HTR-8/SVneo (cell line): ENCODE data around the gene PTPRE.

ENCODE experiments used
- DNase-seq: peaks from one replicate; pipeline ENCODE4 v3.0.0; 2011; ENCODE audit warnings: low spot score, mixed read lengths; ENCODE audit not compliant: insufficient read length
- FAIRE-seq: peaks from 2 replicates; lab custom pipeline; 2011; peaks lifted over from hg19 to GRCh38; lab: Jason Lieb, UNC

PTPRE gene

GRCh38 chr10:127906548-127907377 lies at the start of gene PTPRE:
PTPRE (plus strand) TSS chr10:127907103; CDS start chr10:128040882, 133,779 bp downstream.
- DNase-seq: peak; percentile 59
- no peak for FAIRE-seq

GRCh38 chr10:127860592-127860991 lies 46.3 kb upstream of the PTPRE start:
- FAIRE-seq (no peak), DNase-seq (no peak)

GRCh38 chr10:127863231-127863825 lies 43.6 kb upstream of the PTPRE start:
- no peak for DNase-seq
- FAIRE-seq: no peak

GRCh38 chr10:127866276-127867013 lies 40.5 kb upstream of the PTPRE start:
- FAIRE-seq: no peak
- no peak for DNase-seq

- DNase-seq (no peak), FAIRE-seq (no peak)
Observed at GRCh38 chr10:127867805-127868204, 39.1 kb upstream of the PTPRE start.

- DNase-seq (no peak), FAIRE-seq (no peak)
Observed at GRCh38 chr10:127869329-127869728, 37.6 kb upstream of the PTPRE start.

GRCh38 chr10:127871631-127872010 lies 35.3 kb upstream of the PTPRE start:
- DNase-seq (no peak), FAIRE-seq (no peak)

- no peak for FAIRE-seq
Observed at GRCh38 chr10:127872011-127872761, 34.7 kb upstream of the PTPRE start.

GRCh38 chr10:127872871-127873600 lies 33.9 kb upstream of the PTPRE start:
- DNase-seq: no peak
- no peak for FAIRE-seq

More at GRCh38 chr10:127872011-127872761, 34.7 kb upstream of the PTPRE start:
- DNase-seq: no peak

- FAIRE-seq: no peak
- no peak for DNase-seq
Observed at GRCh38 chr10:127873901-127874470, 32.9 kb upstream of the PTPRE start.

- FAIRE-seq (no peak), DNase-seq (no peak)
Observed at GRCh38 chr10:127874671-127875448, 32.0 kb upstream of the PTPRE start.

GRCh38 chr10:127875449-127875765 lies 31.5 kb upstream of the PTPRE start:
- FAIRE-seq: no peak
- no peak for DNase-seq

- no peak for FAIRE-seq
Observed at GRCh38 chr10:127875916-127876315, 31.0 kb upstream of the PTPRE start.

GRCh38 chr10:127877116-127877515 lies 29.8 kb upstream of the PTPRE start:
- no peak for FAIRE-seq
- no peak for DNase-seq

More at GRCh38 chr10:127875916-127876315, 31.0 kb upstream of the PTPRE start:
- no peak for DNase-seq

- no peak for FAIRE-seq
- no peak for DNase-seq
Observed at GRCh38 chr10:127877699-127878098, 29.2 kb upstream of the PTPRE start.

- DNase-seq (no peak), FAIRE-seq (no peak)
Observed at GRCh38 chr10:127878475-127879055, 28.3 kb upstream of the PTPRE start.

GRCh38 chr10:127880557-127880956 lies 26.3 kb upstream of the PTPRE start:
- DNase-seq (no peak), FAIRE-seq (no peak)

GRCh38 chr10:127881262-127881661 lies 25.6 kb upstream of the PTPRE start:
- no peak for DNase-seq
- FAIRE-seq: no peak
